Stimulated activated CD8-positive, alpha-beta memory T cell treated with anti-CD3 and anti-CD28 coated beads, Interleukin-4, amount 100 ng/mL, for 24 hours (primary cell): ENCODE data around the gene SNTG2.
"Not testable (repeated sequence)": the region's sequence is repeated elsewhere in the genome, so short reads cannot be mapped to it uniquely, and the experiment has no call there.

Source experiments
- DNase-seq: peaks from one replicate; pipeline ENCODE4 v3.0.0-alpha.2; 2020; ENCODE audit warnings: low read depth

The SNTG2 gene

GRCh38 chr2:1099418-1099817 lies 148.8 kb downstream of the SNTG2 start:
- no peak for DNase-seq

DNA sequence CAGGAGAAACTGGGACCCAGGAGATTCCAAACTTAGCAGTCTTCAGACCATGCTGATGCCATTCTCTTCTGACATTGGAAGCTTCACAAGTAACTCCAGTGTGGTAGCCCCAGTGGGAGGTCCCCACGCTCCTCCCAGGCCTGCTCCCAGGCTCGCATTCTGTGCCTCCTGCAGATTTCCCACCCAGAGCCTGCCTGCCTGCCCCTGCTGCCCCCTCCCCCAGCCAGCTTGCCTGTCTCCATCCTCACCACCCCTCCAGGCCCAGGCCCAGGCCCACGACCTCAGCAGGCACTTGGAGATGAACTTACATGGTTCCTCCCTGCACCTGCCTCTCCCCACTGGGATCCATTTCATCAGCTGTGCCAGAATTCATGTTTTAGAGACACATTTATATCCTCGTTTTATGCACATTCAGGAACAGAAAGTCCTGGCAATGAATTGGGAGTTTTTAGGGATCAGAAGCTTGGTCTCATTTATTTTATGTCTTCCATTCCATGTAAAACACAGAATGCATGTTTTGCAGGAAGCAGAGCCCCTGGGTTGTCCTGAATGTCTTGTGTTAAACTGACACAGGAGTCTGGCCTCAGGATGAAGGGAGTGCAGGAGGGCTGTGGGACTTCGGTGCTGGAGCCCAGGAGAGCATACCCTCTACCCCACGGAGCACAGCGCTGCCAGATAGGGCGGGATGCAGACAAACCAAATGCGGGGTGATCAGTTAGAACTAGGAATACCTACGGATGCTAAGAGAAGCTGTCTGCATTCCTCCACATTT lies 150.5 kb downstream of the SNTG2 start:
- no peak for DNase-seq

DNA sequence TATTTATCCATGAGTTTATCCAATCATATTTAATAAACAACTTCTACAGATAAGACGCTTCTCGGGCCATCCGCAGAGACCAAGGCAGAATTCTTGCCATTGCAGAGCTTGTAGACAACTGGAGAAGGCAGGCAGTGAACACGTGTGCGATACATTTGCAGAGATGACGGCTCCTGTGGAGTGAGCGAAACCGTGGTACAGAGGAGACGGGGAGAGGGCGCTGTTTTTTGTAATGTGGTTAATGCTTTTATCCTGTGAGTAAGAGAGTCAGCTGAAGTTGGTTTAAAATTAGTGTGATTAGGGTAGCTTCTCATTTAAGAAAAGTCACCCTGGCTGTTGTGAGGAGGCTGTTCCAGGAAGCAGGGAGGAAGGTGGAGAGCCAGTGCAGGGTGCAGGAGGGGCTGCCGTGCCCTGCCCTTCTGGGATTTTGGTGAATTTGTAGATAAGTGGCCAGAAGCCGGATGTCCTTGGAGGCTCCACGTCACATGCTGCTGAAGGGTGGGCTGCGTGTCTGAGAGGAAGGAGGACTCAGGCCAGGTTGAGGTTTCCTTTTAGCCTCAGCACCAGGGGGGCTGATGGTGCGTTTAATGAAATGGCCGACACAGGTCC lies 151.4 kb downstream of the SNTG2 start:
- no peak for DNase-seq

DNA sequence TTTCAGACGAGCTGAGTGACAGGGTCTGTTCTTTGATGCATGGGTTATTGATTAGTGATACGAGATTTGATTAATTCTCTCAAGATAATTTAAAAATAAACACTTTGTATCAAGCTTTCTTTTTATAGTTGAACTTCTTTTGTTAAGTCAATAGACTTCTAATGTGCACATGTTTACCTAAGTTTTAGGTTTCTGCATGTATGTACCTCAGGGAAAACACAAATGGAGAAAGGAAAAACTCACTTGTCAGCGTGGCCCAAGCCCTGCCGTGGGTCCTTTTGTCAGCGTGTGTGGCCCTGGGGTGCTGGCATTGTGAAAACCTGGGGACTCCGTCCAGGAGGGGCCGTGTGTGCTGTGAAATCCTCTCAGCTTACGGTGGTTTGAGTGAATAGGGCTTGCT lies 153.7 kb downstream of the SNTG2 start:
- no peak for DNase-seq

DNA sequence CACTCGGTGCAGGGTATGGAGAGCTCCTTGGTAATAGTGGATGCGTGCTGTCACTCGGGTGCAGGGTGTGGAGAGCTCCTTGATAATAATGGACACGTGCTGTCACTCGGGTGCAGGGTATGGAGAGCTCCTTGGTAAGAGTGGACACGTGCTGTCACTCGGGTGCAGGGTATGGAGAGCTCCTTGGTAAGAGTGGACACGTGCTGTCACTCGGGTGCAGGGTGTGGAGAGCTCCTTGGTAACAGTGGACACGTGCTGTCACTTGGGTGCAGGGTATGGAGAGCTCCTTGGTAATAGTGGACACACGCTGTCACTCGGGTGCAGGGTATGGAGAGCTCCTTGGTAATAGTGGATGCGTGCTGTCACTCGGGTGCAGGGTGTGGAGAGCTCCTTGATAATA lies 155.7 kb downstream of the SNTG2 start:
- DNase-seq, result not testable (repeated sequence)

GRCh38 chr2:1115843-1116539 lies 165.3 kb downstream of the SNTG2 start:
- no peak for DNase-seq

DNA sequence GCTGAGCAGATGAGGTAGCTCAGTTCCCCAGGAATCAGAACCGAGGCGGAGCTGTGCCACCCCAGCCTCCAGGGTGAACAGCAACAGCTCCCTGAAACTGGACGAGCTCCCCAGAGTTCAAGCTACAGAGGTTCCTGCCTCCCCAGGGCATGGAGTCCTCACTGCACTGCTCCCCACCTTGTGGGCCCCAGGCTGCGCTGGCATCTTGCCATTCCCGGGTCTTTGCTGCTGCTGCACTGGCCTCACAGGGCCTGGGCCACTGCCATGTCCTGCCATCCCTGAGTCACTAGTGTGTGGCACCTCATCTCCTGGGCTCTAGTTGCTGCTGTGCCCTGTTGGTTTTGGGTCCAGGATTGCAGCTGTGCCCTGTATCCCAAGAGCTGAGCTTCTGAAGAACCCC lies 166.9 kb downstream of the SNTG2 start:
- no peak for DNase-seq

- no peak for DNase-seq
Measured at GRCh38 chr2:1125217-1125616, 174.6 kb downstream of the SNTG2 start.

- no peak for DNase-seq
Measured at GRCh38 chr2:1125633-1126370, 175.2 kb downstream of the SNTG2 start.

GRCh38 chr2:1129982-1130381 lies 179.3 kb downstream of the SNTG2 start:
- no peak for DNase-seq

DNA sequence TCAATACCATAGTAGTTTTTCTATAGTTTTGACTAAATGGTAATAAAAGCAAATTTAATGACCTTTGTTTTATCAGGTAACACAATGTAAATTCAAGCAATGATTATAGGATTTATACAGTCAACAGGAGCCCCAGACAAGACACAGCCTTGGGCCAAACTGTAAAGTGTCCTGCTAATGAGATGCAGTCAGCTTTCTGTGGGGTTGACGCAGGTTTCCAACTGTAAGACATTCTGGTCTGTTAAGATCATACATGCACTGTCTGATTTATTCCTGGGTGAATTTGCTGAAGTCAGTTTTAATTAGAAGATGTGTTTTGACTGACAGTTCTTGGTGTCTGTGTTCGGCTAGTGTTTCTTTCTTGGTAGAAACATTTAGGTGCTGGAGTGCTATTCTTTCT lies 180.3 kb downstream of the SNTG2 start:
- no peak for DNase-seq

DNA sequence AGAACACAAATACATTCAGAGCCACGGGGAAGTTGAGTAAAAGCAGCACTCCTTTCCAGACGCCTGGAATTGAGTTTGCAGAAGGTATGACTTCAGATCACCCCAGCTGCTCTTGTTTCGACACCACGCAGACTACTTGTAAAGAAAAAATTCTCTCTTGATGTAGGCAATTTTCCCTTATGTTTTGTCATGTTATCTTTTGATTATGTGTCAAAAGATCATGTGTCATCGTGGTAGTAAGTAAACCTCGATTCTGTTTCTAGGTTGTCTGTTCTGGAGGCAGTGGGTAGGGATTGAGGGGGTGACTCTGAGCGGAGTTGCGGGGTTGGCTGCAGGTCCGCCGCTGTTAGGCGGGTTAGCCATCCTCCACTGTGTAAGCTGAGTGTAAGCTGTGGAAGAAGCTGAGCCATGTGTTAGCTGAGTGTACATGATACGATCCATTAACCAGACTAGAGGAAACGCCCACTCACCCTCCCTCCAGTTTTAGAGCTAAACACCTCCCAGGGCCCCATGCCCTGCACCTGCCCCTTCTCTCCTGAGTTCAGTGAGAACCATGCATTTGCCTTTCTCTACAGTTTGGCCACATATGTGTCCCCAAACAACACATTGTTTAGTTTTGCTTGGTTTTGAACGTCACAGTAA lies 181.8 kb downstream of the SNTG2 start:
- peak; percentile 4 for DNase-seq

DNA sequence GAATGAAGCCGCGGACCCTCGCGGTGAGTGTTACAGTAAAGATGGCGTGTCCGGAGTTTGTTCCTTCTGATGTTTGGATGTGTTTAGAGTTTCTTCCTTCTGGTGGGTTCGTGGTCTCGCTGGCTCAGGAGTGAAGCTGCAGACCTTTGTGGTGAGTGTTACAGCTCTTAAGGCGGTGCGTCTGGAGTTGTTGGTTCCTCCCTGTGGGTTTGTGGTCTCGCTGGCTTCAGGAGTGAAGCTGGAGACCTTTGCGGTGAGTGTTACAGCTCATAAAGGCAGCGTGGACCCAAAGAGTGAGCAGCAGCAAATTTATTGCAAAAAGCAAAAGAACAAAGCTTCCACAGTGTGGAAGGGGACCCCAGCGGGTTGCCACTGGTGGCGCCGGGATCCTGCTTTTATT lies 183.2 kb downstream of the SNTG2 start:
- DNase-seq, result not testable (repeated sequence)

- DNase-seq, result no peak
Measured at GRCh38 chr2:1134629-1135028, 184.0 kb downstream of the SNTG2 start.

DNA sequence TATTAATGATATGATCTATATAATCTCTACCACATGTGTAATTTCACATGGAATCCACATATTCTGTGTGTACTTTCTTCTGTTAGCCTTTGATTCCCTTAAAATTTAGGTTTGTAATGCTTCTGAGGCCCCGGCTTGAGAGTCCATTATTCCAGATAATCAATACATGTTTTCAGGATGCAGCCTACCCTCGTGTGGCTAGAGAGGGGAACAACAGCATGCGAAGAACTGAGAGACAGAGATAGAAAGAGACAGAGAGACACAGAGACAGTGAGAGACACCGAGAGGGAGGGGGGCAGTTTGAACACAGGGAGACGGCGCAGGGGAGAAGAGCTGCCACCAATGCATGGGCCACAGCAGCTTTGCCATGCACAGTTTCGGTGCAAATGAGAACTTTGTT lies 185.4 kb downstream of the SNTG2 start:
- DNase-seq, result no peak

GRCh38 chr2:1136846-1137245 lies 186.2 kb downstream of the SNTG2 start:
- no peak for DNase-seq

DNA sequence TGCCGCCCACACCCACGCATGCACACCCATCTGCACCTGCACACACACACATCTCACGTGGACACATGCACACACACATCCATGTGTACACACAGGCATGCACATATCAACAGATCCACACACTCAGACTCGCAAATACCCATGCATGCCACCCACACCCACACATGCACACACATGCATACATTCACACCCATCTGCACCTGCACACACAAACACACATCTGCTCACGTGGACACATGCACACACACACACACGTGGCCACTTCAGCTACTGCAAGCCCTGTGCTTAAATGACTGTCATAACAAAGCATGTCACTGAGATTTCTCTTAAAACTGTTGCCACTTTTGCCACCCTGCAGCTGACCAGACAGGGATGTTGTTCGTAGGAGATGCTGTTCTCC lies 186.6 kb downstream of the SNTG2 start:
- no peak for DNase-seq

- no peak for DNase-seq
Measured at GRCh38 chr2:1137913-1138391, 187.3 kb downstream of the SNTG2 start.

- DNase-seq, result no peak
Measured at GRCh38 chr2:1140389-1141003, 189.8 kb downstream of the SNTG2 start.

DNA sequence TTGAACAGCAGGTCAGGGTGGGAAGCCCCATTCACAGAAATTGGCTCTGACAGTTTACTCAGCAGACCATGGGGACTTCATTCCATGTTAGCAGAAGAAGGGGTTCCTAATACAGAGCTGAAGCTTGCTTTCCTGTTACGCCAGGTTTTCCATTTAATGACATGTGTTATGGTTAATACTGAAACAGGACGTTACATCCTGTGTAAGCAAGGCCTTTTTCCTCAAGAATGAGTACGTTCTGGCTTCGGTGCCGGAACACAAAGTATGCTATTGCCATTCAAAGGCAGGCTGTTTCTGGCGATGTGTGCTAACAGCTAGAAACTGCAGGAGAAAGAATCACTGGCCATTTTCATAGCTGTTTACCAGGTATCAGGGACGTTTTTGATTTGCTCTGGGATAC lies 190.4 kb downstream of the SNTG2 start:
- no peak for DNase-seq

GRCh38 chr2:1143129-1143528 lies 192.5 kb downstream of the SNTG2 start:
- no peak for DNase-seq
